K562 (cell line): ENCODE data around the gene HOXB7. TPM values are rescaled to one million over a fixed set of nuclear protein-coding genes. Genes with fewer than 3 reads are reported as not detected.

Experiments used
- ATF2 ChIP-seq: sonication (generic); formaldehyde crosslinking; IDR thresholded peaks from 2 replicates; pipeline ENCODE4 v1.8.1; 2022; ENCODE audit warnings: missing genetic modification reagents
- BCL6 ChIP-seq: fragments of 250-450 bp; sonication (Bioruptor Pico); IDR thresholded peaks from 2 replicates; pipeline ENCODE4 v1.4.0; 2020
- BHLHE40 ChIP-seq: IDR thresholded peaks from 2 replicates; pipeline ENCODE4 v1.6.1; 2011; ENCODE audit warnings: low read length, improper control_type of control experiment
- BMI1 ChIP-seq: fragments of 150-350 bp; IDR thresholded peaks from 2 replicates; pipeline ENCODE4 v1.6.1; 2014; ENCODE audit warnings: low read length
- CHCHD3 ChIP-seq: fragments of 250-450 bp; sonication (Bioruptor Pico); IDR thresholded peaks from 2 replicates; pipeline ENCODE4 v2.1.2; 2022; ENCODE audit warnings: mild to moderate bottlenecking
- CHD2 ChIP-seq: IDR thresholded peaks from 2 replicates; pipeline ENCODE4 v1.6.1; 2011; ENCODE audit warnings: low read depth, low read length
- CREM ChIP-seq: IDR thresholded peaks from 2 replicates; pipeline ENCODE4 v1.6.1; 2014; ENCODE audit warnings: antibody characterized with exemption, low read depth
- DDX20 ChIP-seq: fragments of 450-650 bp; IDR thresholded peaks from 2 replicates; pipeline ENCODE4 v1.6.1; 2016; ENCODE audit warnings: missing genetic modification characterization, low read depth, mild to moderate bottlenecking, missing compliant biosample characterization, moderate library complexity
- EHMT2 ChIP-seq: fragments of 450-650 bp; IDR thresholded peaks from 2 replicates; pipeline ENCODE4 v1.6.1; 2018; ENCODE audit warnings: antibody characterized with exemption
- ESRRB ChIP-seq: fragments of 250-450 bp; sonication (Bioruptor Pico); IDR thresholded peaks from 2 replicates; pipeline ENCODE4 v1.5.0; 2020; ENCODE audit warnings: mild to moderate bottlenecking, moderate library complexity, borderline replicate concordance
- EWSR1 ChIP-seq: fragments of 450-650 bp; IDR thresholded peaks from 2 replicates; pipeline ENCODE4 v1.6.1; 2018; ENCODE audit warnings: borderline replicate concordance, mild to moderate bottlenecking, low read depth, moderate library complexity; ENCODE audit not compliant: partially characterized antibody
- FIP1L1 ChIP-seq: fragments of 200-400 bp; formaldehyde crosslinking; IDR thresholded peaks from 2 replicates; pipeline ENCODE4 v1.6.1; 2018; ENCODE audit warnings: mild to moderate bottlenecking, low read depth, low read length; ENCODE audit not compliant: poor library complexity, severe bottlenecking
- MBD2 ChIP-seq: sonication (generic); IDR thresholded peaks from 2 replicates; pipeline ENCODE4 v1.6.1; 2016; ENCODE audit warnings: low read depth, borderline replicate concordance
- POLR2G ChIP-seq: fragments of 200-400 bp; formaldehyde crosslinking; IDR thresholded peaks from 2 replicates; pipeline ENCODE4 v1.6.1; 2017; ENCODE audit warnings: low read depth, mild to moderate bottlenecking, antibody characterized with exemption, low read length, moderate library complexity
- POLR2H ChIP-seq: IDR thresholded peaks from 2 replicates; pipeline ENCODE4 v1.6.1; 2016; ENCODE audit warnings: missing genetic modification characterization, low read depth, mild to moderate bottlenecking, control low read depth, missing compliant biosample characterization, moderate library complexity
- PTBP1 ChIP-seq: fragments of 200-400 bp; formaldehyde crosslinking; IDR thresholded peaks from 2 replicates; pipeline ENCODE4 v1.6.1; 2017; ENCODE audit warnings: low read depth, low read length
- RBFOX2 ChIP-seq: fragments of 200-400 bp; formaldehyde crosslinking; IDR thresholded peaks from 2 replicates; pipeline ENCODE4 v1.6.1; 2017; ENCODE audit warnings: low read depth, mild to moderate bottlenecking, low read length, moderate library complexity
- RBM39 ChIP-seq: fragments of 200-400 bp; formaldehyde crosslinking; optimal IDR thresholded peaks from 2 replicates; pipeline ENCODE3; 2018; ENCODE audit warnings: low read depth, low read length
- RFX1 ChIP-seq: fragments of 450-650 bp; IDR thresholded peaks from 2 replicates; pipeline ENCODE4 v1.6.1; 2016; ENCODE audit warnings: mild to moderate bottlenecking, moderate library complexity
- SREBF1 ChIP-seq: fragments of 150-350 bp; IDR thresholded peaks from 2 replicates; pipeline ENCODE4 v1.6.1; 2014; ENCODE audit warnings: antibody characterized with exemption, low read depth, low read length, borderline replicate concordance
- TAF15 ChIP-seq: fragments of 200-400 bp; formaldehyde crosslinking; IDR thresholded peaks from 2 replicates; pipeline ENCODE4 v1.6.1; 2017; ENCODE audit warnings: mild to moderate bottlenecking, low read depth, low read length, moderate library complexity
- THRA ChIP-seq: fragments of 450-650 bp; IDR thresholded peaks from 2 replicates; pipeline ENCODE4 v1.6.1; 2017; ENCODE audit warnings: mild to moderate bottlenecking, moderate library complexity
- ZBTB49 ChIP-seq: sonication (generic); formaldehyde crosslinking; IDR thresholded peaks from 2 replicates; pipeline ENCODE4 v1.8.0; 2022; ENCODE audit warnings: missing genetic modification reagents, mild to moderate bottlenecking, borderline replicate concordance
- ZFP1 ChIP-seq: fragments of 450-650 bp; formaldehyde crosslinking; IDR thresholded peaks from 2 replicates; pipeline ENCODE4 v1.4.0; 2020; ENCODE audit warnings: mild to moderate bottlenecking, mixed read lengths
- ZFX ChIP-seq: sonication (generic); formaldehyde crosslinking; IDR thresholded peaks from 2 replicates; pipeline ENCODE4 v1.8.0; 2022; ENCODE audit warnings: mild to moderate bottlenecking, missing genetic modification reagents, moderate library complexity
- ZNF354B ChIP-seq: fragments of 250-450 bp; sonication (Bioruptor Pico); IDR thresholded peaks from 2 replicates; pipeline ENCODE4 v1.4.0; 2020
- ZNF707 ChIP-seq: fragments of 250-450 bp; sonication (Bioruptor Pico); conservative IDR thresholded peaks from 2 replicates; pipeline ENCODE4 v1.8.0; 2022; ENCODE audit warnings: inconsistent platforms, mild to moderate bottlenecking, moderate library complexity
- polyA plus RNA-seq, 8 experiments: library from polyadenylated mRNA; depleted of rRNA in 4 of 8; stranded (reverse) in 5 of 8; unstranded in 3 of 8; fragments of >200 nt; fragmentation: Nextera tagmentation in 2 of 8; fragmentation: Illumina TruSeq in 1 of 8; extraction: Ambion mirVana in 2 of 8; extraction: Trizol in 1 of 8; gene quantifications; 2 replicates each; pipeline versions ENCODE4 v1.2.1 to v1.2.3, GENCODE V29; 2011 to 2014; ENCODE audit warnings: inconsistent platforms in 1 of 8, missing spikeins in 1 of 8
- total RNA-seq, 7 experiments: library from RNA; depleted of rRNA in 6 of 7; stranded (reverse); fragments of >200 nt in 6 of 7; fragmentation: Illumina TruSeq in 2 of 7; extraction: Trizol in 2 of 7; gene quantifications; 2 replicates each; pipeline versions ENCODE4 v1.2.1 to v1.2.3, GENCODE V29; 2011 to 2021; ENCODE audit warnings: low replicate concordance in 1 of 7

The HOXB7 gene
- total and polyA plus RNA-seq, 9 of the 15 experiments (the other 6 are each of a cell fraction or from before 2014, with no cell fraction given) = 5.5 to 16.7 (median 8.3) TPM

- TF ChIP-seq EWSR1 (no peak), ZNF707 (CRISPR knock-in tag) (no peak), POLR2G (peak; percentile 87), POLR2H (tag) (no peak), ZNF354B (CRISPR knock-in tag) (no peak), BHLHE40 (no peak), RFX1 (no peak), CHD2 (peak; percentile 5; the same call in 1 of the 2 replicates), TAF15 (no peak), BCL6 (CRISPR knock-in tag) (no peak), MBD2 (0 out of 2 replicates have a peak, but pooled peaks have one; percentile 2), ZFP1 (CRISPR knock-in tag) (no peak), ATF2 (no peak), BMI1 (no peak), CHCHD3 (CRISPR knock-in tag) (no peak), THRA (no peak), DDX20 (no peak), ZFX (CRISPR knock-in tag) (peak; percentile 45; the same call in 1 of the 2 replicates), SREBF1 (no peak), FIP1L1 (no peak), EHMT2 (no peak), RBM39 (no peak), PTBP1 (no peak), RBFOX2 (peak; percentile 80), CREM (no peak), ESRRB (0 out of 2 replicates have a peak, but pooled peaks have one; percentile 9), ZBTB49 (CRISPR knock-in tag) (no peak)
These were observed 9.1 kb upstream of the HOXB7 start (continued) for GRCh38 chr17:48619826-48620449.
